ENCODE results near the gene NLRP9.

Gene NLRP9

GRCh38 chr19:55694656-55695491, 43.3 kb downstream of the NLRP9 start:
- DNase-seq: peak in 1 of 2 donors; percentile 60
- H3K27me3 ChIP-seq: no peaks in the 10 kb centered on the region
- no peaks in the 10 kb centered on the region for H3K9me3 ChIP-seq
- no peak overlapping the region for H3K27ac ChIP-seq
- no peaks in the 10 kb centered on the region for H3K4me1 ChIP-seq
- no peak overlapping the region for H3K4me3 ChIP-seq
- intact Hi-C loops (cut with DNase I; ENCODE audit: low total_unique reads): no loop called here
- TF ChIP-seq CTCF (IDR thresholded peaks at IDR 0.05): no peak
- peaks cover 57 to 98% (median 67%) of the 10 kb centered on the region in 3 donors for H3K36me3 ChIP-seq

- DNase-seq: peak in 1 of 2 donors; percentile 13
- H3K36me3 ChIP-seq: peaks cover 63 to 99% (median 73%) of the 10 kb centered on the region in 3 donors
- H3K4me1 ChIP-seq: no peaks in the 10 kb centered on the region
- no peak overlapping the region for H3K4me3 ChIP-seq
- H3K9me3 ChIP-seq: no peaks in the 10 kb centered on the region
- H3K27me3 ChIP-seq: no peaks in the 10 kb centered on the region
- intact Hi-C loops (cut with DNase I; ENCODE audit: low total_unique reads): no loop called here
- no peak for TF ChIP-seq CTCF (IDR thresholded peaks at IDR 0.05)
- H3K27ac ChIP-seq: no peak overlapping the region
Observed at GRCh38 chr19:55694241-55694655, 44.0 kb downstream of the NLRP9 start.

- DNase-seq: peak in 1 of 2 donors; percentile 23
- no peaks in the 10 kb centered on the region for H3K27me3 ChIP-seq
- H3K36me3 ChIP-seq: peaks cover 71 to 99% (median 81%) of the 10 kb centered on the region in 3 donors
- no peak for TF ChIP-seq CTCF (IDR thresholded peaks at IDR 0.05)
- H3K4me3 ChIP-seq: no peak overlapping the region
- no peaks in the 10 kb centered on the region for H3K9me3 ChIP-seq
- intact Hi-C loops (cut with DNase I; ENCODE audit: low total_unique reads): no loop called here
- H3K27ac ChIP-seq: no peak overlapping the region
- no peaks in the 10 kb centered on the region for H3K4me1 ChIP-seq
Observed at GRCh38 chr19:55693336-55693974, 44.7 kb downstream of the NLRP9 start.

GRCh38 chr19:55692681-55693081, 45.5 kb downstream of the NLRP9 start:
- Histone ChIP-seq H3K36me3 (peaks cover 73 to 100% (median 89%) of the 10 kb centered on the region in 3 donors), H3K27me3 (no peaks in the 10 kb centered on the region), H3K4me3 (no peak overlapping the region), H3K9me3 (no peaks in the 10 kb centered on the region), H3K4me1 (no peaks in the 10 kb centered on the region), H3K27ac (no peak overlapping the region)
- no peak for TF ChIP-seq CTCF (IDR thresholded peaks at IDR 0.05)
- intact Hi-C loops (cut with DNase I; ENCODE audit: low total_unique reads): no loop called here
- DNase-seq: peak in 1 of 2 donors; percentile 62

- no peak overlapping the region for H3K4me3 ChIP-seq
- TF ChIP-seq CTCF (IDR thresholded peaks at IDR 0.05): no peak
- DNase-seq: peak in 1 of 2 donors; percentile 54
- no peak overlapping the region for H3K27ac ChIP-seq
- H3K9me3 ChIP-seq: no peaks in the 10 kb centered on the region
- H3K36me3 ChIP-seq: peaks cover 74 to 100% (median 96%) of the 10 kb centered on the region in 3 donors
- H3K4me1 ChIP-seq: no peaks in the 10 kb centered on the region
- no peaks in the 10 kb centered on the region for H3K27me3 ChIP-seq
- intact Hi-C loops (cut with DNase I; ENCODE audit: low total_unique reads): no loop called here
Observed at GRCh38 chr19:55691561-55692481, 46.4 kb downstream of the NLRP9 start.

Measured in tibial artery (tissue), 4 donors.